Measurements from ENCODE around the gene PDGFD. TPM values are rescaled to one million over a fixed set of nuclear protein-coding genes. Genes with fewer than 3 reads are reported as not detected.

PDGFD gene
- total and polyA plus RNA-seq, 2 donors (not counting 1 experiment from before 2014, with no cell fraction given), result 0.07 to 0.71 TPM

DNA sequence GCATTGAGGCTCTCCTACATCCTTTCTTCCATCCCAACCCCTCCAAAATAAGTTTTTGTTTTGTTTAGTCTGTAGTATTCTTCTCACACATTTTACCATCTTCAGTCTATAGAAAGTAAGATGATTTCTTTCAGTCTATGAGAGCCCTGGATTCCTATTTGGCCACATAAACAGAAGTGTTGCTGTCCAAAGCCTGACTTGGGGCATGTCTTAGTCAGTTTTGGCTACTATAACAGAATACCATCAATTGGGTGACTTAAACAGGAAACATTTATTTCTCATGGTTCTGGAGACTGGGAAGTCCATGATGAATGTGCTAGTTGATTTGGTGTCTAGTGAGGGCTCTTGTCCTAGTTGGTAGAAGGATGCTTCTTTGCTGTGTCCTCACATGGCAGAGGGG is 274.3 kb downstream of the PDGFD start:
- H3K4me2 ChIP-seq (replicated peaks; ENCODE audit: low read depth, low read length, poor library complexity, severe bottlenecking), result no peak overlapping the region
- intact Hi-C loops (cut with micrococcal nuclease), result no loop called here
- POLR2A ChIA-PET, result no interaction called here
- H3K4me1 ChIP-seq (ENCODE audit: control insufficient read depth in 2 of 2, insufficient read depth in 2 of 2, low read length in 2 of 2), result peaks cover 5 to 7% of the 10 kb centered on the region in 2 donors
- TF ChIP-seq, protein P1, sequence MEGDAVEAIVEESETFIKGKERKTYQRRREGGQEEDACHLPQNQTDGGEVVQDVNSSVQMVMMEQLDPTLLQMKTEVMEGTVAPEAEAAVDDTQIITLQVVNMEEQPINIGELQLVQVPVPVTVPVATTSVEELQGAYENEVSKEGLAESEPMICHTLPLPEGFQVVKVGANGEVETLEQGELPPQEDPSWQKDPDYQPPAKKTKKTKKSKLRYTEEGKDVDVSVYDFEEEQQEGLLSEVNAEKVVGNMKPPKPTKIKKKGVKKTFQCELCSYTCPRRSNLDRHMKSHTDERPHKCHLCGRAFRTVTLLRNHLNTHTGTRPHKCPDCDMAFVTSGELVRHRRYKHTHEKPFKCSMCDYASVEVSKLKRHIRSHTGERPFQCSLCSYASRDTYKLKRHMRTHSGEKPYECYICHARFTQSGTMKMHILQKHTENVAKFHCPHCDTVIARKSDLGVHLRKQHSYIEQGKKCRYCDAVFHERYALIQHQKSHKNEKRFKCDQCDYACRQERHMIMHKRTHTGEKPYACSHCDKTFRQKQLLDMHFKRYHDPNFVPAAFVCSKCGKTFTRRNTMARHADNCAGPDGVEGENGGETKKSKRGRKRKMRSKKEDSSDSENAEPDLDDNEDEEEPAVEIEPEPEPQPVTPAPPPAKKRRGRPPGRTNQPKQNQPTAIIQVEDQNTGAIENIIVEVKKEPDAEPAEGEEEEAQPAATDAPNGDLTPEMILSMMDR (IDR thresholded peaks at IDR 0.05), result no peak
- no peak for TF ChIP-seq EZH2 (IDR thresholded peaks at IDR 0.05; ENCODE audit: borderline replicate concordance, insufficient read depth, low read depth, low read length, poor library complexity, severe bottlenecking)
- ATAC-seq (ENCODE audit: low read depth), result no peak
- no peak overlapping the region for H2AFZ ChIP-seq (ENCODE audit: insufficient read depth, low read depth, low read length, poor library complexity, severe bottlenecking)
- no peaks in the 10 kb centered on the region for H3K79me2 ChIP-seq (ENCODE audit: control insufficient read depth, insufficient read depth, low read length)
- H3K27me3 ChIP-seq (replicated peaks in 1 of 4; ENCODE audit: control extremely low read depth in 1 of 4, control insufficient read depth in 3 of 4, insufficient read depth in 4 of 4, low read length in 3 of 4), result peaks cover 0 to 16% (median 6%) of the 10 kb centered on the region in 4 experiments
- peaks cover 7% of the 10 kb centered on the region for H3K4me1 Mint-ChIP-seq
- no peak overlapping the region for H3K27ac ChIP-seq (ENCODE audit: low read length in 2 of 2)
- H3K4me3 Mint-ChIP-seq, result no peak overlapping the region
- DNase-seq, result no peak
- no peaks in the 10 kb centered on the region for H4K20me1 ChIP-seq (ENCODE audit: control insufficient read depth, insufficient read depth, low read length, poor library complexity, severe bottlenecking)
- H3K9ac ChIP-seq (ENCODE audit: low read length), result no peak overlapping the region
- H3K36me3 ChIP-seq (replicated peaks in 1 of 2; ENCODE audit: control extremely low read depth in 1 of 2, control insufficient read depth in 1 of 2, extremely low read depth in 1 of 2, insufficient read depth in 2 of 2, low read length in 1 of 2), result no peaks in the 10 kb centered on the region
- no peaks in the 10 kb centered on the region for H3K9me3 Mint-ChIP-seq (ENCODE audit: insufficient read depth)
- CTCF ChIA-PET, result no interaction called here
- H3K9me3 ChIP-seq (ENCODE audit: control extremely low read depth in 1 of 3, control insufficient read depth in 2 of 3, insufficient read depth in 1 of 3, low read length in 2 of 3), result peaks cover 0 to 8% (median 2%) of the 10 kb centered on the region in 3 donors
- H3K4me3 ChIP-seq (ENCODE audit: control extremely low read depth in 1 of 5, extremely low read depth in 1 of 5, insufficient read depth in 1 of 5, low read depth in 2 of 5, low read length in 4 of 5), result no peak overlapping the region
- peaks cover 20% of the 10 kb centered on the region for H3K27me3 Mint-ChIP-seq
- H3K27ac Mint-ChIP-seq, result no peak overlapping the region

DNA sequence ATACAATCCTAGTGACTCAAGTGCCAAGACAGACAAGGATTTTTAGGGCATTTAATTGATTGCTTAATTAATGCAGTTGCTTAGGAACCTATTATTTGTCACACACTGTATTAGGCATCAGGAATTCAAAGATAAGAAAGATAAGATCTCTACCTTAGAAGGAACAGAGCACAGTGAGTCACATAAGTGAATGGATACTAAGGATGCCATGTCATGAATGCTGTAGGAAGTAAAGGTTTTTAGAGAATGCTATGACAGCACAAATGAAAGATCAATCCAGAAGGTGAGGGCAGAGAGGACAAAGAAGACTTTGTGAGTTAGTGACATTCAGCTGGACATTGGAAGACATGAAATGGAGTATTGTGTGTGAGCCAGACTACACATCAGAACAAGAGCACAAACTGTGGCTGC is 275.4 kb downstream of the PDGFD start:
- POLR2A ChIA-PET, result no interaction called here
- Histone ChIP-seq H3K4me3 (ENCODE audit: control extremely low read depth in 1 of 5, extremely low read depth in 1 of 5, insufficient read depth in 1 of 5, low read depth in 2 of 5, low read length in 4 of 5) (no peak overlapping the region), H2AFZ (ENCODE audit: insufficient read depth, low read depth, low read length, poor library complexity, severe bottlenecking) (no peak overlapping the region), H3K4me1 (ENCODE audit: control insufficient read depth in 2 of 2, insufficient read depth in 2 of 2, low read length in 2 of 2) (peaks cover 5 to 7% of the 10 kb centered on the region in 2 donors), H4K20me1 (ENCODE audit: control insufficient read depth, insufficient read depth, low read length, poor library complexity, severe bottlenecking) (no peaks in the 10 kb centered on the region), H3K9me3 (ENCODE audit: control extremely low read depth in 1 of 3, control insufficient read depth in 2 of 3, insufficient read depth in 1 of 3, low read length in 2 of 3) (peaks cover 0 to 8% (median 2%) of the 10 kb centered on the region in 3 donors), H3K27me3 (replicated peaks in 1 of 4; ENCODE audit: control extremely low read depth in 1 of 4, control insufficient read depth in 3 of 4, insufficient read depth in 4 of 4, low read length in 3 of 4) (peaks cover 0 to 16% (median 5%) of the 10 kb centered on the region in 4 experiments), H3K4me2 (replicated peaks; ENCODE audit: low read depth, low read length, poor library complexity, severe bottlenecking) (no peak overlapping the region), H3K9ac (ENCODE audit: low read length) (no peak overlapping the region), H3K36me3 (replicated peaks in 1 of 2; ENCODE audit: control extremely low read depth in 1 of 2, control insufficient read depth in 1 of 2, extremely low read depth in 1 of 2, insufficient read depth in 2 of 2, low read length in 1 of 2) (no peaks in the 10 kb centered on the region), H3K27ac (ENCODE audit: low read length in 2 of 2) (no peak overlapping the region), H3K79me2 (ENCODE audit: control insufficient read depth, insufficient read depth, low read length) (no peaks in the 10 kb centered on the region)
- DNase-seq (no peak), ATAC-seq (ENCODE audit: low read depth) (no peak)
- CTCF ChIA-PET, result interaction anchor here (1.2 kb wide), 1 partner anchor 32 kb away, joined by 3 read pairs; no protein-coding TSS in a partner anchor
- no peak for TF ChIP-seq EZH2 (IDR thresholded peaks at IDR 0.05; ENCODE audit: borderline replicate concordance, insufficient read depth, low read depth, low read length, poor library complexity, severe bottlenecking)
- TF ChIP-seq, protein P1 (IDR thresholded peaks at IDR 0.05), result no peak
- intact Hi-C loops (cut with micrococcal nuclease), result no loop called here
- no peak overlapping the region for H3K27ac Mint-ChIP-seq
- H3K4me1 Mint-ChIP-seq, result peaks cover 7% of the 10 kb centered on the region
- no peak overlapping the region for H3K4me3 Mint-ChIP-seq
- peaks cover 23% of the 10 kb centered on the region for H3K27me3 Mint-ChIP-seq
- H3K9me3 Mint-ChIP-seq (ENCODE audit: insufficient read depth), result no peaks in the 10 kb centered on the region

Measured in B cell (primary cell).